Activated T-helper 17 cell treated with anti-CD3 and anti-CD28 coated beads, Interleukin-2, amount 50 U/mL, for 72 hours (primary cell): ENCODE results near the gene EHD4. TPM values are rescaled to one million over a fixed set of nuclear protein-coding genes. Genes with fewer than 3 reads are reported as not detected.

Experiments
- ATAC-seq: fragments of 150-1000 bp; cut with Tn5 transposase; replicated peaks from 2 replicates; pipeline ENCODE4 v1.10.0; 2021; ENCODE audit warnings: mild to moderate bottlenecking, moderate library complexity
- H3K27ac Mint-ChIP-seq: one replicate; pipeline ENCODE4 v1.8.0; 2022; ENCODE audit warnings: mixed read lengths
- H3K27me3 Mint-ChIP-seq: one replicate; pipeline ENCODE4 v1.8.0; 2022; ENCODE audit warnings: mixed read lengths
- H3K36me3 Mint-ChIP-seq: one replicate; pipeline ENCODE4 v1.8.0; 2022; ENCODE audit warnings: low read depth, mild to moderate bottlenecking, mixed read lengths
- H3K4me1 Mint-ChIP-seq: one replicate; pipeline ENCODE4 v1.8.0; 2022; ENCODE audit warnings: mixed read lengths
- H3K4me3 Mint-ChIP-seq: one replicate; pipeline ENCODE4 v1.8.0; 2022; ENCODE audit warnings: mild to moderate bottlenecking, mixed read lengths
- H3K9me3 Mint-ChIP-seq: one replicate; pipeline ENCODE4 v1.8.0; 2022; ENCODE audit warnings: mixed read lengths
- total RNA-seq, 2 donors: library from RNA; stranded (reverse); gene quantifications; one replicate each; pipeline ENCODE4 v1.2.3, GENCODE V29; 2022

EHD4 gene
- total RNA-seq, 2 donors from 2014 or later, result 51.0 to 56.3 TPM

- no peaks in the 10 kb centered on the region for H3K9me3 Mint-ChIP-seq
- peaks cover 16% of the 10 kb centered on the region for H3K36me3 Mint-ChIP-seq
- H3K27ac Mint-ChIP-seq, result peak within 1 kb of the TSS; percentile 87
- H3K27me3 Mint-ChIP-seq, result no peaks in the 10 kb centered on the region
- no peak for ATAC-seq
- peaks cover 13% of the 10 kb centered on the region for H3K4me1 Mint-ChIP-seq
- peak within 1 kb of the TSS; percentile 55 for H3K4me3 Mint-ChIP-seq
These were observed 78.7 kb downstream of the EHD4 start, which contains the start of gene SPTBN5 for GRCh38 chr15:41893422-41894250. Gene SPTBN5, minus strand, starts transcription at chr15:41894053. Its CDS starts 556 bp downstream, at chr15:41893497.

- H3K4me3 Mint-ChIP-seq, result peak overlapping the region; percentile 55
- peak overlapping the region; percentile 75 for H3K27ac Mint-ChIP-seq
- peaks cover 8% of the 10 kb centered on the region for H3K36me3 Mint-ChIP-seq
- ATAC-seq, result peak; percentile 55
- no peaks in the 10 kb centered on the region for H3K9me3 Mint-ChIP-seq
- no peaks in the 10 kb centered on the region for H3K27me3 Mint-ChIP-seq
- H3K4me1 Mint-ChIP-seq, result peaks cover 16% of the 10 kb centered on the region
These were observed 79.5 kb downstream of the EHD4 start for GRCh38 chr15:41892621-41893421.

DNA sequence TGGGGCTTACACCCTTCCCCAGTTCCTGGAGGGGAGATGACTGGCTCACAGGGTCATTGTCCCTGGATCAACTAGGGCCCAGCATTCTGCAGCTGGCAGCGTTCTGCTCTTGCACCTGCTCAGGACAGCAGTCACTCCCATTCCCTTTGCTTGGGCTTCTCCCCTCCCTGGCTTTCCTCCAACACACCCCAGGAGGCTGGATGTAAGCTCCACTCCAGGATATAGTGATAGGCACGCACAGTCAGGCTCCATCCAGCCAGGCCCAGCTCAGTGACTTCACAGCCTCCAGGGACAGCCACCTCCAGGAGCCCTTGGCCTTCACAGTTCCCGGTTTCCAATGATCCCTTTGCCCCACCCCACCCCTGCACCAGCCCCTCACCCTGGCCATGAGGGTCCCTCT, 80.4 kb downstream of the EHD4 start:
- Mint-ChIP-seq H3K27me3 (no peaks in the 10 kb centered on the region), H3K9me3 (no peaks in the 10 kb centered on the region), H3K27ac (peak overlapping the region; percentile 70), H3K4me1 (peaks cover 16% of the 10 kb centered on the region), H3K4me3 (peak overlapping the region; percentile 55), H3K36me3 (no peaks in the 10 kb centered on the region)
- no peak for ATAC-seq

GRCh38 chr15:41891226-41891625, 81.1 kb downstream of the EHD4 start:
- Mint-ChIP-seq H3K27me3 (no peaks in the 10 kb centered on the region), H3K4me1 (peaks cover 16% of the 10 kb centered on the region), H3K36me3 (no peaks in the 10 kb centered on the region), H3K4me3 (no peak overlapping the region), H3K9me3 (no peaks in the 10 kb centered on the region), H3K27ac (peak overlapping the region; percentile 85)
- no peak for ATAC-seq

- H3K4me1 Mint-ChIP-seq, result peaks cover 16% of the 10 kb centered on the region
- H3K4me3 Mint-ChIP-seq, result no peak overlapping the region
- peak overlapping the region; percentile 85 for H3K27ac Mint-ChIP-seq
- no peaks in the 10 kb centered on the region for H3K27me3 Mint-ChIP-seq
- no peaks in the 10 kb centered on the region for H3K9me3 Mint-ChIP-seq
- no peak for ATAC-seq
- H3K36me3 Mint-ChIP-seq, result no peaks in the 10 kb centered on the region
These were observed 82.2 kb downstream of the EHD4 start for GRCh38 chr15:41890050-41890690.

- H3K27ac Mint-ChIP-seq, result peak overlapping the region; percentile 85
- H3K4me1 Mint-ChIP-seq, result peaks cover 14% of the 10 kb centered on the region
- H3K9me3 Mint-ChIP-seq, result no peaks in the 10 kb centered on the region
- H3K4me3 Mint-ChIP-seq, result peak overlapping the region; percentile 34
- ATAC-seq, result peak; percentile 49
- H3K27me3 Mint-ChIP-seq, result no peaks in the 10 kb centered on the region
- no peaks in the 10 kb centered on the region for H3K36me3 Mint-ChIP-seq
These were observed 83.6 kb downstream of the EHD4 start for GRCh38 chr15:41888662-41889253.

GRCh38 chr15:41887893-41888292, 84.5 kb downstream of the EHD4 start:
- Mint-ChIP-seq H3K9me3 (no peaks in the 10 kb centered on the region), H3K27me3 (no peaks in the 10 kb centered on the region), H3K36me3 (no peaks in the 10 kb centered on the region), H3K4me1 (peaks cover 14% of the 10 kb centered on the region), H3K4me3 (no peak overlapping the region), H3K27ac (peak overlapping the region; percentile 46)
- ATAC-seq, result no peak

DNA sequence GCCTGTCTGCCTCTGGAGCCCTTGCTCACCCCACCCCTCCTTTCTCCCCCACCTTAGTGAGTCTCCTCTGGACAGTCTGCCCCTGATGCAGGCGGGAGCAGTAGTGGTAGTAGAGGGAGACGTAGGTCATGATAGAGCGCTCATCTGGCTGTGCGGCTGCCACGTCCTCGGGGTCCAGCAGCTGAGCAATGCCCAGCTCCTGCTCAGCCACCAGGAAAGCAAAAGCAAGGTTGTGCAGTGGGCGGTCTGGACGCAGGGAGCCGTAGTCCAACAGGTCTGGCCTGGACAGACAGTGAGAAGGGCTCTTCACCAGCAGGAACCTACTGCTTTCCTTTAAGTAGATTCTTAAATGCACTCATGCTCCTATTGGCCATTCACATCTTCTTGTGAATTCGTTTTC, 85.2 kb downstream of the EHD4 start:
- no peak overlapping the region for H3K4me3 Mint-ChIP-seq
- H3K4me1 Mint-ChIP-seq, result peaks cover 9% of the 10 kb centered on the region
- ATAC-seq, result no peak
- H3K9me3 Mint-ChIP-seq, result no peaks in the 10 kb centered on the region
- peak overlapping the region; percentile 46 for H3K27ac Mint-ChIP-seq
- H3K36me3 Mint-ChIP-seq, result no peaks in the 10 kb centered on the region
- H3K27me3 Mint-ChIP-seq, result no peaks in the 10 kb centered on the region

- Mint-ChIP-seq H3K4me1 (peaks cover 9% of the 10 kb centered on the region), H3K27me3 (no peaks in the 10 kb centered on the region), H3K9me3 (no peaks in the 10 kb centered on the region), H3K27ac (no peak overlapping the region), H3K36me3 (no peaks in the 10 kb centered on the region), H3K4me3 (no peak overlapping the region)
- no peak for ATAC-seq
These were observed 85.6 kb downstream of the EHD4 start for GRCh38 chr15:41886741-41887140.

DNA sequence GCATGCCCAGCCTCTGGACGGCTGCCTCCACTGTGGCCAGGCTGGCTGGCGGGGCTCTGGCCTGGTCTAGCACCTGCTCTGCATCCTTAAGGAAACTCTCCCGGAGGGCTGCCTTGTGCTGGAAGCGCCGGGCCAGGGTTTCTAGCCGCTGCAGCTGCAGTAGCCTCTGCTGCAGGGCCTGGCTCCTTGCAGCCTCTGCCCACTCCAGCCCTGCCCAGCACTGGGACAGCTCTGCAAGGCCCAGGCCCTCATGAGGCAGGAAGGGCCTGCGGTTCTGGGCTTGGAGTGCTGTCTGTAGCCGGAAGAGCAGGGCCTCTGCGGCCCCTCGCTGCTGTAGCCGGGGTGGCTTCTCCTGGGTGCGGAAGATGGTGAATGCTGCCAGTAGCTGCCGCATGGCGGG, 86.5 kb downstream of the EHD4 start:
- Mint-ChIP-seq H3K36me3 (no peaks in the 10 kb centered on the region), H3K4me1 (peaks cover 14% of the 10 kb centered on the region), H3K4me3 (no peak overlapping the region), H3K27ac (no peak overlapping the region), H3K27me3 (peaks cover 6% of the 10 kb centered on the region), H3K9me3 (no peaks in the 10 kb centered on the region)
- ATAC-seq, result no peak

- H3K4me1 Mint-ChIP-seq, result peaks cover 14% of the 10 kb centered on the region
- no peak for ATAC-seq
- H3K9me3 Mint-ChIP-seq, result no peaks in the 10 kb centered on the region
- peak overlapping the region; percentile 41 for H3K27ac Mint-ChIP-seq
- peaks cover 10% of the 10 kb centered on the region for H3K27me3 Mint-ChIP-seq
- no peaks in the 10 kb centered on the region for H3K36me3 Mint-ChIP-seq
- H3K4me3 Mint-ChIP-seq, result no peak overlapping the region
These were observed 87.0 kb downstream of the EHD4 start for GRCh38 chr15:41885321-41885720.

DNA sequence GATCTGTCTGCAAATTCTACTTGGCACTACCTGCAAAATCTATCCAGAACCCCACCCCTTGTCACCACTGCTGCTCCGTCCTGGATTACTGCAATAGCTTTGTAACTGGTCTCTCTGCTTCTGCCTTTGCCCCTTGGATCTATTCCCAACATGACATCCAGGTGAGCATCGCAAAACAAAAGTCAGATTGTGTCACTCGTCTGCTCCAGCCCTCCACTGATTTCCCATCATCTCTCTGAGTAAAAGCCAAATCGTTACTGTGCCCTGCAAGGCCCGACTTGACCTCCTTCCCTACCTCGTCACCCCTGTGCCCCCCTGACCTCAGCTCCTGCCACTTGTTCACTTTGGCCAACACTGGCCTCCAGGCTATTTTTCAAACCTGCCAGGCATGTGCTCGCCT, 87.9 kb downstream of the EHD4 start:
- H3K36me3 Mint-ChIP-seq, result no peaks in the 10 kb centered on the region
- no peak overlapping the region for H3K27ac Mint-ChIP-seq
- peaks cover 14% of the 10 kb centered on the region for H3K4me1 Mint-ChIP-seq
- no peak for ATAC-seq
- H3K4me3 Mint-ChIP-seq, result no peak overlapping the region
- H3K9me3 Mint-ChIP-seq, result no peaks in the 10 kb centered on the region
- peaks cover 10% of the 10 kb centered on the region for H3K27me3 Mint-ChIP-seq

DNA sequence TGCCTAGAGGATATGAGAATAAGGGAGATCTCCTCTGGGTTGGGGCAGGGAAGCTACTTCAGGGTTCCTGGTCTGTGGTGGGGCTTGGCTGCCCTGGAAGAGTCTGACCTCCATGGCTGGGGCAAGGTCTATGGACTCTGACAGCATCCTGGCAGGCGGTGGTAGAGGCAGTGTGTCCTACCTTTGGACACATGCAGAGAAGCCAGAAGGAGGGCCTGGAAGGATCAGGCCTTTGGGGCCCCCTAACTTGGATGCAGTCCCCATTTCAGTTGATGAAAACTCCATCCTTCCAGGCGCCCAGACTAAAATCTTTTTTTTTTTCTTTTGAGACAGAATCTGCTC, 88.9 kb downstream of the EHD4 start:
- H3K27me3 Mint-ChIP-seq, result peaks cover 10% of the 10 kb centered on the region
- H3K9me3 Mint-ChIP-seq, result no peaks in the 10 kb centered on the region
- no peaks in the 10 kb centered on the region for H3K36me3 Mint-ChIP-seq
- no peak overlapping the region for H3K4me3 Mint-ChIP-seq
- ATAC-seq, result no peak
- peaks cover 9% of the 10 kb centered on the region for H3K4me1 Mint-ChIP-seq
- H3K27ac Mint-ChIP-seq, result no peak overlapping the region

GRCh38 chr15:41882689-41883483, 89.5 kb downstream of the EHD4 start:
- H3K9me3 Mint-ChIP-seq, result no peaks in the 10 kb centered on the region
- peaks cover 10% of the 10 kb centered on the region for H3K27me3 Mint-ChIP-seq
- H3K4me1 Mint-ChIP-seq, result peaks cover 8% of the 10 kb centered on the region
- no peaks in the 10 kb centered on the region for H3K36me3 Mint-ChIP-seq
- H3K27ac Mint-ChIP-seq, result no peak overlapping the region
- no peak for ATAC-seq
- no peak overlapping the region for H3K4me3 Mint-ChIP-seq
